ENCODE measurements around the gene CAMK2A.

- TF ChIP-seq POLR2AphosphoS5 (IDR thresholded peaks at IDR 0.05; ENCODE audit: low read depth, low read length) (no peak), EP300 (IDR thresholded peaks at IDR 0.05; ENCODE audit: borderline replicate concordance in 1 of 2, low read depth in 1 of 2, low read length in 1 of 2) (no peak), SIN3A (IDR thresholded peaks at IDR 0.05; ENCODE audit: borderline replicate concordance, low read depth, low read length) (no peak), YY1 (IDR thresholded peaks at IDR 0.05; ENCODE audit: low read depth) (no peak), MAX (IDR thresholded peaks at IDR 0.05; ENCODE audit: low read depth) (no peak), REST (IDR thresholded peaks at IDR 0.05; ENCODE audit: low read depth, low read length) (no peak), GATA2 (CRISPR knock-in tag; IDR thresholded peaks at IDR 0.05) (no peak), FOXM1 (IDR thresholded peaks at IDR 0.05; ENCODE audit: low read depth) (no peak), RXRA (IDR thresholded peaks at IDR 0.05; ENCODE audit: borderline replicate concordance, low read depth) (no peak), ZBTB33 (IDR thresholded peaks at IDR 0.05; ENCODE audit: borderline replicate concordance, low read depth) (no peak), RFX5 (IDR thresholded peaks at IDR 0.05; ENCODE audit: low read length) (no peak), SMC3 (IDR thresholded peaks at IDR 0.05; ENCODE audit: low read depth, low read length) (no peak)
- TF ChIP-seq, protein P1, sequence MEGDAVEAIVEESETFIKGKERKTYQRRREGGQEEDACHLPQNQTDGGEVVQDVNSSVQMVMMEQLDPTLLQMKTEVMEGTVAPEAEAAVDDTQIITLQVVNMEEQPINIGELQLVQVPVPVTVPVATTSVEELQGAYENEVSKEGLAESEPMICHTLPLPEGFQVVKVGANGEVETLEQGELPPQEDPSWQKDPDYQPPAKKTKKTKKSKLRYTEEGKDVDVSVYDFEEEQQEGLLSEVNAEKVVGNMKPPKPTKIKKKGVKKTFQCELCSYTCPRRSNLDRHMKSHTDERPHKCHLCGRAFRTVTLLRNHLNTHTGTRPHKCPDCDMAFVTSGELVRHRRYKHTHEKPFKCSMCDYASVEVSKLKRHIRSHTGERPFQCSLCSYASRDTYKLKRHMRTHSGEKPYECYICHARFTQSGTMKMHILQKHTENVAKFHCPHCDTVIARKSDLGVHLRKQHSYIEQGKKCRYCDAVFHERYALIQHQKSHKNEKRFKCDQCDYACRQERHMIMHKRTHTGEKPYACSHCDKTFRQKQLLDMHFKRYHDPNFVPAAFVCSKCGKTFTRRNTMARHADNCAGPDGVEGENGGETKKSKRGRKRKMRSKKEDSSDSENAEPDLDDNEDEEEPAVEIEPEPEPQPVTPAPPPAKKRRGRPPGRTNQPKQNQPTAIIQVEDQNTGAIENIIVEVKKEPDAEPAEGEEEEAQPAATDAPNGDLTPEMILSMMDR (IDR thresholded peaks at IDR 0.05) = no peak
- TF ChIP-seq, protein P2, sequence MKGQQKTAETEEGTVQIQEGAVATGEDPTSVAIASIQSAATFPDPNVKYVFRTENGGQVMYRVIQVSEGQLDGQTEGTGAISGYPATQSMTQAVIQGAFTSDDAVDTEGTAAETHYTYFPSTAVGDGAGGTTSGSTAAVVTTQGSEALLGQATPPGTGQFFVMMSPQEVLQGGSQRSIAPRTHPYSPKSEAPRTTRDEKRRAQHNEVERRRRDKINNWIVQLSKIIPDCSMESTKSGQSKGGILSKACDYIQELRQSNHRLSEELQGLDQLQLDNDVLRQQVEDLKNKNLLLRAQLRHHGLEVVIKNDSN (IDR thresholded peaks at IDR 0.05; ENCODE audit: borderline replicate concordance, low read depth) = no peak
Measured at GRCh38 chr5:150221471-150221870, 68.1 kb downstream of the CAMK2A start.
